ENCODE results near the gene ALDH18A1.

Gene ALDH18A1

GRCh38 chr10:95579292-95579691, 77.2 kb downstream of the ALDH18A1 start:
- H3K9me3 ChIP-seq (ENCODE audit: control insufficient read depth, low read length), result no peaks in the 10 kb centered on the region
- no peak overlapping the region for H3K4me3 ChIP-seq (ENCODE audit: low read length)
- H3K9ac ChIP-seq (ENCODE audit: low read length), result no peak overlapping the region

GRCh38 chr10:95578619-95579018, 77.9 kb downstream of the ALDH18A1 start:
- no peak for DNase-seq (ENCODE audit: low read depth)
- no peaks in the 10 kb centered on the region for H3K9me3 ChIP-seq (ENCODE audit: control insufficient read depth, low read length)
- H3K36me3 ChIP-seq (ENCODE audit: control insufficient read depth, insufficient read depth, low read length, severe bottlenecking), result no peaks in the 10 kb centered on the region
- H3K4me1 ChIP-seq (ENCODE audit: control insufficient read depth, insufficient read depth, low read length), result no peaks in the 10 kb centered on the region
- peaks cover 42% of the 10 kb centered on the region for H3K27me3 ChIP-seq (replicated peaks; ENCODE audit: control insufficient read depth, insufficient read depth, low read length)
- no peak overlapping the region for H3K9ac ChIP-seq (ENCODE audit: low read length)
- H3K4me3 ChIP-seq (ENCODE audit: low read length), result no peak overlapping the region

More at GRCh38 chr10:95579292-95579691, 77.2 kb downstream of the ALDH18A1 start:
- no peak for DNase-seq (ENCODE audit: low read depth)
- Histone ChIP-seq H3K4me1 (ENCODE audit: control insufficient read depth, insufficient read depth, low read length) (no peaks in the 10 kb centered on the region), H3K27me3 (replicated peaks; ENCODE audit: control insufficient read depth, insufficient read depth, low read length) (peaks cover 46% of the 10 kb centered on the region), H3K36me3 (ENCODE audit: control insufficient read depth, insufficient read depth, low read length, severe bottlenecking) (no peaks in the 10 kb centered on the region)

- DNase-seq (ENCODE audit: low read depth), result no peak
- H3K36me3 ChIP-seq (ENCODE audit: control insufficient read depth, insufficient read depth, low read length, severe bottlenecking), result no peaks in the 10 kb centered on the region
- H3K4me1 ChIP-seq (ENCODE audit: control insufficient read depth, insufficient read depth, low read length), result peaks cover 8% of the 10 kb centered on the region
- H3K27me3 ChIP-seq (replicated peaks; ENCODE audit: control insufficient read depth, insufficient read depth, low read length), result peaks cover 28% of the 10 kb centered on the region
- no peaks in the 10 kb centered on the region for H3K9me3 ChIP-seq (ENCODE audit: control insufficient read depth, low read length)
- no peak overlapping the region for H3K4me3 ChIP-seq (ENCODE audit: low read length)
- no peak overlapping the region for H3K9ac ChIP-seq (ENCODE audit: low read length)
Measured at GRCh38 chr10:95574649-95575365, 81.7 kb downstream of the ALDH18A1 start.

GRCh38 chr10:95573964-95574604, 82.4 kb downstream of the ALDH18A1 start:
- DNase-seq (ENCODE audit: low read depth), result no peak
- H3K36me3 ChIP-seq (ENCODE audit: control insufficient read depth, insufficient read depth, low read length, severe bottlenecking), result no peaks in the 10 kb centered on the region
- H3K4me1 ChIP-seq (ENCODE audit: control insufficient read depth, insufficient read depth, low read length), result peaks cover 15% of the 10 kb centered on the region
- H3K27me3 ChIP-seq (replicated peaks; ENCODE audit: control insufficient read depth, insufficient read depth, low read length), result peaks cover 23% of the 10 kb centered on the region
- no peak overlapping the region for H3K9ac ChIP-seq (ENCODE audit: low read length)
- no peaks in the 10 kb centered on the region for H3K9me3 ChIP-seq (ENCODE audit: control insufficient read depth, low read length)
- no peak overlapping the region for H3K4me3 ChIP-seq (ENCODE audit: low read length)

DNA sequence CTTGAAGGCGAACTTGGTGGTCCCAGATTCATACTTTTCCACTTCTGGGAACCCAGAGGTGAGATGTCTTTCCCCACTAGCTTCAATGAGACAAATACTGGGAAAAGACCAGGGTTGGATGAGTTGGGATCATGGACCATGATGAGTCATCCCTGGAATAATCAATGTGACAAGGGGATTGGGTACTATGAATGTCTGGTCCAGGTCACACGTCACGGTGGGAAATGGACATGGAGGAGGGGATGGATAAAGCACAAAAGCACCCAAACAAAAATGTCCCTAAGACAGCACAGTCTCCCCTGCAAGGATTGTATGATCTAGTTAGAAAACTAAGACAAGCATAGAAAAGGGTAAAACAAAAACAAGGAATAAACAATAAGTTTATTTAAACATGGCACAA, 83.0 kb downstream of the ALDH18A1 start:
- Histone ChIP-seq H3K9ac (ENCODE audit: low read length) (no peak overlapping the region), H3K27me3 (replicated peaks; ENCODE audit: control insufficient read depth, insufficient read depth, low read length) (peaks cover 17% of the 10 kb centered on the region), H3K36me3 (ENCODE audit: control insufficient read depth, insufficient read depth, low read length, severe bottlenecking) (no peaks in the 10 kb centered on the region), H3K4me3 (ENCODE audit: low read length) (no peak overlapping the region), H3K4me1 (ENCODE audit: control insufficient read depth, insufficient read depth, low read length) (peaks cover 17% of the 10 kb centered on the region), H3K9me3 (ENCODE audit: control insufficient read depth, low read length) (no peaks in the 10 kb centered on the region)
- no peak for DNase-seq (ENCODE audit: low read depth)

DNA sequence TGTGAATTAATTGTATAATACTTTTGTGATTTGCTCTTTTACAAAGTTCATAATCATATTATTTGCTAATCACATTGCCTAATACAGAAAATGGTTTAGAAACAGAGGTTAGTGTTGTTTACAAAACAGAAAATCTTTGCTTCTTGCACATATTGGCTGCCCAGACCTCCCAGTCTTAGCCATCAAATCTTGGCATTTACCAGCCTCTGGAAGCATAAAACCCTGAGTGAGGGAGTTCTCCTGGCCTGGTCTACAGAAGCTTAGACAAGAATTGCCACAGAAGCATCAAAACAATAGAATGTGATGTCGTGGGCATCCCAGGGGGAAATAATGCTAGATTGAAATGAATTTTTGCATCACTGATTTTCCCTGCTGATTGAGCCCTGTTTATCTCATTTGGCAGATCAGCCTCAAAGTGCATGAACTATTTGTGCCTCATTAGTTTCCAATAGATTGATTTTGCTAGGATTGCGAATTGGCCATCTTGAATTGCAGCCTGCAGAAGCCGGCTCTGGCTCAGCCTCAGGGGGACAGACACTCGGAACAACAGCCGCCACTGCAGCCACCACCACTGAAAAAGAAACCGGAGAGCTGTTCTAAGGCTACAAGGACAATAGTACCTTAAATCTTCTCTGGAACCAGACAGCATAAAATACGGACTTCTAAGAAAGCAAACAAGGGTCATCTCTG, 84.2 kb downstream of the ALDH18A1 start:
- H3K9me3 ChIP-seq (ENCODE audit: control insufficient read depth, low read length), result no peaks in the 10 kb centered on the region
- H3K4me3 ChIP-seq (ENCODE audit: low read length), result no peak overlapping the region
- no peak for DNase-seq (ENCODE audit: low read depth)
- no peak overlapping the region for H3K9ac ChIP-seq (ENCODE audit: low read length)
- H3K4me1 ChIP-seq (ENCODE audit: control insufficient read depth, insufficient read depth, low read length), result peaks cover 17% of the 10 kb centered on the region
- peaks cover 16% of the 10 kb centered on the region for H3K27me3 ChIP-seq (replicated peaks; ENCODE audit: control insufficient read depth, insufficient read depth, low read length)
- no peaks in the 10 kb centered on the region for H3K36me3 ChIP-seq (ENCODE audit: control insufficient read depth, insufficient read depth, low read length, severe bottlenecking)

GRCh38 chr10:95571390-95571789, 85.1 kb downstream of the ALDH18A1 start:
- H3K4me3 ChIP-seq (ENCODE audit: low read length), result no peak overlapping the region
- no peak for DNase-seq (ENCODE audit: low read depth)
- H3K9me3 ChIP-seq (ENCODE audit: control insufficient read depth, low read length), result no peaks in the 10 kb centered on the region
- H3K36me3 ChIP-seq (ENCODE audit: control insufficient read depth, insufficient read depth, low read length, severe bottlenecking), result no peaks in the 10 kb centered on the region
- peaks cover 17% of the 10 kb centered on the region for H3K4me1 ChIP-seq (ENCODE audit: control insufficient read depth, insufficient read depth, low read length)
- H3K27me3 ChIP-seq (replicated peaks; ENCODE audit: control insufficient read depth, insufficient read depth, low read length), result peaks cover 16% of the 10 kb centered on the region
- H3K9ac ChIP-seq (ENCODE audit: low read length), result no peak overlapping the region

- Histone ChIP-seq H3K4me1 (ENCODE audit: control insufficient read depth, insufficient read depth, low read length) (peaks cover 17% of the 10 kb centered on the region), H3K36me3 (ENCODE audit: control insufficient read depth, insufficient read depth, low read length, severe bottlenecking) (no peaks in the 10 kb centered on the region), H3K9ac (ENCODE audit: low read length) (no peak overlapping the region), H3K27me3 (replicated peaks; ENCODE audit: control insufficient read depth, insufficient read depth, low read length) (peaks cover 6% of the 10 kb centered on the region), H3K4me3 (ENCODE audit: low read length) (no peak overlapping the region), H3K9me3 (ENCODE audit: control insufficient read depth, low read length) (no peaks in the 10 kb centered on the region)
- DNase-seq (ENCODE audit: low read depth), result peak; percentile 33
Measured at GRCh38 chr10:95569368-95569767, 87.1 kb downstream of the ALDH18A1 start.

DNA sequence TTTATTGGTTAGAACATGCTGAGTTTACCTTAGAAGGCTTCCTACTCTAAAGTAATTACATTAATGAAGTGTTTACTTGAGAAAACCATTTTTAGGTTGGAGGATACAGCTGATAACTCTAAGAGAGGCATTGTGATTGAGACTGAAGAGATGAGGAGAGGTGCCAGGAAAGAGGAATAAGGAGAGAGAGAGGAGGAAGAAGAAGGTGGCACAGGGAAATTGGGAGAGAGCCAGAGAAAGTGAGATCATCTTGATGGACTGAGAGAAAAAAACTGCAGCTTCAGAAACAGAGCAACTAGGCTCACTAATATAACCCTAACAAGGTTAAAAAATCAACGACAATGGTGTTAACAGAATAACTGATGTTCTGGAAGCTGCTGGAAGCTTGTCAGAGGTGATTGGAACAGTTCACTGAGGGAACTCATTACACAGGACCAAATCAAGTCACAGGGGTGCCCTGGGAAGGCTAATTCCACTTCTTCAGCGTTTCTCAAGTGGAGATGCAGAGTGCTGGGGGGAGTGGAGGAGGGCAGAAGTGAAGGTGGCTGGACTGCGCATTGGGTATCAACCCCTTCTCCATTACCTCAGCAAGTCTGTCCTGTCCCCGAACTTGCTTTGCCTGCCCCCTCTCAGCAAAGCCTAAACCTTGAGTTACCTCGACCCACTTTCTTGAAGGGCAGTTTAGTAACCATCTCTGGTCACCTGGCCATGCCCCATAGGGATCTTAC, 88.4 kb downstream of the ALDH18A1 start:
- no peak overlapping the region for H3K4me3 ChIP-seq (ENCODE audit: low read length)
- DNase-seq (ENCODE audit: low read depth), result no peak
- peaks cover 17% of the 10 kb centered on the region for H3K4me1 ChIP-seq (ENCODE audit: control insufficient read depth, insufficient read depth, low read length)
- H3K27me3 ChIP-seq (replicated peaks; ENCODE audit: control insufficient read depth, insufficient read depth, low read length), result no peaks in the 10 kb centered on the region
- H3K9me3 ChIP-seq (ENCODE audit: control insufficient read depth, low read length), result no peaks in the 10 kb centered on the region
- H3K36me3 ChIP-seq (ENCODE audit: control insufficient read depth, insufficient read depth, low read length, severe bottlenecking), result no peaks in the 10 kb centered on the region
- H3K9ac ChIP-seq (ENCODE audit: low read length), result no peak overlapping the region

GRCh38 chr10:95566136-95566535, 90.4 kb downstream of the ALDH18A1 start:
- H3K9me3 ChIP-seq (ENCODE audit: control insufficient read depth, low read length), result no peaks in the 10 kb centered on the region
- no peak overlapping the region for H3K4me3 ChIP-seq (ENCODE audit: low read length)
- no peak for DNase-seq (ENCODE audit: low read depth)
- H3K27me3 ChIP-seq (replicated peaks; ENCODE audit: control insufficient read depth, insufficient read depth, low read length), result no peaks in the 10 kb centered on the region
- peaks cover 11% of the 10 kb centered on the region for H3K4me1 ChIP-seq (ENCODE audit: control insufficient read depth, insufficient read depth, low read length)
- no peak overlapping the region for H3K9ac ChIP-seq (ENCODE audit: low read length)
- H3K36me3 ChIP-seq (ENCODE audit: control insufficient read depth, insufficient read depth, low read length, severe bottlenecking), result no peaks in the 10 kb centered on the region

DNA sequence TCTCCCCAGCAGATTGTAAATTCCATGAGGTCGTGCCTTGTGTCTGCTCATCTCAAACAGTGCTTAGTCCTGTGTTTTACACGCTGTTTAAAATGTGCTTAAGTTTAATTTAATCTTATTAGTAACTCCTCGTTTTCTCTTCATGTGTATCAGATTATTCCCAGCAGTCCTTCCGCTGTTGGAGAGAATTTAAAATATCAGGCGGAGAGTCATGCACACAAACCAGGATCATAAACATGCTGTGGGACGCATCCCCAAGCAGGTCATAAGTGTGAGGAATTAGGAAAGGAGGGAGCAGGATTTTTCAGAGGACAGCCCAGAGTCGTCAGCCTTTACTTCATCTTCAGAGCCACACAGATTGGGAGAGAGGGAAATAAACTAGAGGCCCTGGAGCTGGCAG, 91.2 kb downstream of the ALDH18A1 start:
- Histone ChIP-seq H3K27me3 (replicated peaks; ENCODE audit: control insufficient read depth, insufficient read depth, low read length) (no peaks in the 10 kb centered on the region), H3K4me1 (ENCODE audit: control insufficient read depth, insufficient read depth, low read length) (peaks cover 11% of the 10 kb centered on the region), H3K4me3 (ENCODE audit: low read length) (no peak overlapping the region), H3K9ac (ENCODE audit: low read length) (no peak overlapping the region), H3K9me3 (ENCODE audit: control insufficient read depth, low read length) (no peaks in the 10 kb centered on the region), H3K36me3 (ENCODE audit: control insufficient read depth, insufficient read depth, low read length, severe bottlenecking) (no peaks in the 10 kb centered on the region)
- no peak for DNase-seq (ENCODE audit: low read depth)
